Retina (tissue), 1 donor: ENCODE results near the gene GBX2.
"Not testable (repeated sequence)": the region's sequence is repeated elsewhere in the genome, so short reads cannot be mapped to it uniquely, and the experiment has no call there.

Source experiments
- DNase-seq: peaks from one replicate; pipeline ENCODE4 v3.0.0-alpha.2; 2016

GBX2 gene

GRCh38 chr2:236143811-236144210, 24.4 kb downstream of the GBX2 start:
- no peak for DNase-seq

- not testable (repeated sequence) for DNase-seq
Measured at GRCh38 chr2:236141616-236142015, 26.6 kb downstream of the GBX2 start.

- DNase-seq = no peak
Measured at GRCh38 chr2:236137066-236137465, 31.1 kb downstream of the GBX2 start.

GRCh38 chr2:236136538-236136937, 31.6 kb downstream of the GBX2 start:
- no peak for DNase-seq

GRCh38 chr2:236133410-236134012, 34.7 kb downstream of the GBX2 start:
- DNase-seq = no peak

GRCh38 chr2:236131073-236131692, 37.0 kb downstream of the GBX2 start:
- no peak for DNase-seq

GRCh38 chr2:236130349-236130998, 37.7 kb downstream of the GBX2 start:
- no peak for DNase-seq

- no peak for DNase-seq
Measured at GRCh38 chr2:236129935-236130334, 38.3 kb downstream of the GBX2 start.

- no peak for DNase-seq
Measured at GRCh38 chr2:236128321-236128720, 39.9 kb downstream of the GBX2 start.

- no peak for DNase-seq
Measured at GRCh38 chr2:236127010-236127409, 41.2 kb downstream of the GBX2 start.

GRCh38 chr2:236125541-236125940, 42.6 kb downstream of the GBX2 start:
- no peak for DNase-seq

GRCh38 chr2:236124182-236124893, 43.8 kb downstream of the GBX2 start:
- no peak for DNase-seq

- DNase-seq = no peak
Measured at GRCh38 chr2:236123716-236124115, 44.5 kb downstream of the GBX2 start.

- DNase-seq = no peak
Measured at GRCh38 chr2:236122236-236122635, 46.0 kb downstream of the GBX2 start.

- no peak for DNase-seq
Measured at GRCh38 chr2:236121546-236121945, 46.6 kb downstream of the GBX2 start.

GRCh38 chr2:236120829-236121228, 47.4 kb downstream of the GBX2 start:
- DNase-seq = no peak

- DNase-seq = no peak
Measured at GRCh38 chr2:236120141-236120601, 48.0 kb downstream of the GBX2 start.

GRCh38 chr2:236119476-236119875, 48.7 kb downstream of the GBX2 start:
- no peak for DNase-seq

- DNase-seq = no peak
Measured at GRCh38 chr2:236119003-236119402, 49.2 kb downstream of the GBX2 start.

GRCh38 chr2:236117861-236118269, 50.3 kb downstream of the GBX2 start:
- DNase-seq = peak; percentile 34

GRCh38 chr2:236117401-236117800, 50.8 kb downstream of the GBX2 start:
- DNase-seq = no peak
